Dedifferentiated amniotic fluid mesenchymal stem cell (primary cell): Measurements from ENCODE around the gene NEK10.
A peak's percentile ranks its signal among the peaks of the same experiment; 100 is the strongest.

Experiments
- DNase-seq: peaks from one replicate; pipeline ENCODE4 v3.0.0-alpha.2; 2016; ENCODE audit errors: extremely low spot score

NEK10 gene

DNA sequence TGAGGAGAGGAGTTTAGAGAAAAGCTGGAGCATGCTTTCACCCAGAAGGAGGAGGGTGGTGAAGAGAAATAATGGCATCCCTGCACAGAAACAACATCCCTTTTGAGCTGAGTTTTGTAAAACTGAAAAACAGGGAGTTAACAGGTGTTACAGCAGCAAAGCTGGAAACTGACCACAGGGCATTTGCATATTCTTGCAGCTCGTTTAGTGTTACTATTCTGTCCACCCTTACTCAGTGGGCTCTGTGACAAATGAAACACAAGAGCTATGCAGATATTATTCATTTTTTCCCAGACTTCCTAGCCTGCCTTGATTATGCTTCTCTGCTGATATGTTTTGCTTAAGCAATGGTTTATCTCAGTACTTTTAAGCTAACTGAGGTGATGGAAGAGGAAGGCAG is 272.0 kb downstream of the NEK10 start:
- no peak for DNase-seq

DNA sequence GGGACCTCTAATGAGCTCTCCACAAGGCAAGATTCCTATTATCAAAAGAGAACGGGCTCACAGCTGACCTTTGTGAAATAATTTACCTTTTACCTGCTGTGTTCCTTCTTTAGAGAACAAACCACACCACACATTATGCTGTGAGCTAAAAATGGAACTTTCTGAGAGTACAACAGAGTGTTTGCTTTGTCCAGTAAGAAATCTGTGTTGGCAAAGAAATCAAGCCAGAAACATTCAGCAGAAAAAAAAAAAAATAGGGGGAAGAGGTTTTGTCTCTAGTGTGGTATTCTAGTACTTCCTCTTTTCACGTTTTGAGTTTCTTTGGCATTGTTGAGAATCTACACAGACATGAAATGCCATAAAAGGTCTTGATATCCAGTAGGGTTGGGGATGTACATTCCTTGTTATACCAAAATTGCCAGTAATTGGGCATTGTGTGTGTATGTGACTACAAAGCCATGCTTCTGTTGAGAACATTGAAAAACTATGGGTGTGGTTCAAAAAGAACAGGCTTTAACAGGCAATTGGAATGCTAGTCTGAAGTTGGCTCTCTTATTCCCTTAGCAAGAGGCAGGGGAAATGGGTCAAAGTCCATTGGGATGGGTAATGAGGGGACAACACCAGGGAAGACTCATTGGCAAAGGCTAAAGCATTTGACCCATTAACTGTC is 273.5 kb downstream of the NEK10 start:
- DNase-seq: no peak

DNA sequence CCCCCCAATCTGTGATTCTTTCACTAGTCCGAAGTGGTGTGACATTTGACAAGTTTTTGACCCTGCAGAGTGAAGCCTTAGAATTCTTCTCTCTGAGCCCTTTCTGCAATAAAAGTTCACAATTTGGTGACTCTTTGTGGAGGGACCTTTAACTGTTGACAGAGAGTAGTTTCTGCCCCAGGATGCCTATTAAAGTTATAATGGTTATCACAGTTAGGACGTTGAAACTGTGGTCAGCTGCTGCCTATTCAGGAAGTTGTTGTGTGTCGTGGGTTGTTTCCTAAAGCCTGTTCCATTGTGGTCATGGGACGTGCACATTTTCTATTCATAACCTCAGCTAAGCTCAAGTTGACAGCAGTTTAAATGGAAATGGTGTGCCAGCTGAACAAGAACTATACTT is 274.5 kb downstream of the NEK10 start:
- DNase-seq: no peak

DNA sequence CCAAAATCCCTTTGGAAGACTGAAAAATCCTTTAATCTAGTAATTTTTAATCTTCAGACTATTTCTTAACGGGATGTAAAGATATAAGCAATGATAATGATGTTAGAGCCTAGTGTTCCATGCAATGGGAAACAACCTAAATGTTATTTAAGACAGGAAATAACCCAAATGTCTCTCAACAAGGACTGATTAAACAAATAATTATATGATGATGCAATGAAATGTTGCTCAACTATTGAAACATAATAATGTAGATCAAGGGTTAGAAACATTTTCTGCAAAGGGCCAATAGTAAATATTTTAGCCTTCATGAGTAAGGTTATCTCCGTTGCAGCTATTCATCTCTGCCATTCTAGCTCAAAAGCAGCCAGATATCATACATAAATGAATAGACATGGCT is 275.4 kb downstream of the NEK10 start:
- DNase-seq: no peak

DNA sequence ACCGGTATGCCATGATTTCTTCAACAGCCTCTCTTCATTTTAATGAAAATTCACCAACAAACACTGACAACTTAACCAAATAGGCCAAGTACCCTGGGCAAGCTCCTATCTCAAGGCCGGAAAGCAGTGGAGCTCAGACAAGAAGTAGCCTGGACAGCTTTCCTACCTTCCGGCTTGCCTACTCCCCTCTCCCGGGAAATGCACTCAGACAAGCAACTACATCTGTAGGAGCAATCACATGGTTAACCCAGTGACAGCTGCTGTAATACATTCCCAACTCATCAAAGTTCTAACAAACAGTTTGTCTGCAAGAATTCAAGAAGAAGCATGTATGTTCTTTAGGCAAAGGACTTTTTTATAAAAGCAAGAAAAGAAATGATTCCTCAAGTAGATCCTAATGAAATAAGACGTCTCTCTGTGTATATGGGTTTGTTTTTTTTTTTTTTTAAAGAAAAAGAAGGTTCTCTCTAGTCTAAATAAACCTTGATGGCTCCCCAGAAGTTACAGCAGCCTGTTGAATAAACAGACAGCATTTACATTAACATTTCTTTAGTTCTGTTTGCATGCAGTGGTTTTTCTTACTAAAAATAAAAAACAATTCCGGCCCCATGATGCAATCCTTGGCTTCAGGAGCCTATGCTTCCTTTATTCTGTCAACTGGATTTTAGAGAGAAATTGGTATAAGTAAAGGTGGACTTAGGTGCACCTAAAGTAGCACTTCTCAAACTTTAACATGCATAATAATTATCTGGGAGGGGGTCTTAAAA is 278.7 kb downstream of the NEK10 start:
- peak; percentile 30 for DNase-seq

DNA sequence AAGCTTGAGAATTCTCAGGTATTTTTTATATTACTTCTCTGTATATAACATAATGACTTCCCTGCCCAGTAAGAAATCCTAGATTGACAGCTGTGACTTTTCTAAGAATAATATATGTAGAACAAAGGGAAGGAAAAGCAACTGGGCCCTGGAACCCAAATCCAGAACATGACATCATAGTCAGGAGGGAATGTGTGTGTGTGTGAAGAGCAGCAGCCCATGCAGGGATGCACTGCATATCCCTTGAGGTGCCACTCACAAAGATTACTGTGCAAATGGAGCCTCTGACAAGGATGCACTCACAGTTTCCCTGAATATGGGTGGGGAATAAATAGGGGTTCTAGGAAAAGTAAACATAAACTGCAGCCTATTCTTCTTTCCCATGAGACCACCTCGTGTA is 279.5 kb downstream of the NEK10 start:
- no peak for DNase-seq

DNA sequence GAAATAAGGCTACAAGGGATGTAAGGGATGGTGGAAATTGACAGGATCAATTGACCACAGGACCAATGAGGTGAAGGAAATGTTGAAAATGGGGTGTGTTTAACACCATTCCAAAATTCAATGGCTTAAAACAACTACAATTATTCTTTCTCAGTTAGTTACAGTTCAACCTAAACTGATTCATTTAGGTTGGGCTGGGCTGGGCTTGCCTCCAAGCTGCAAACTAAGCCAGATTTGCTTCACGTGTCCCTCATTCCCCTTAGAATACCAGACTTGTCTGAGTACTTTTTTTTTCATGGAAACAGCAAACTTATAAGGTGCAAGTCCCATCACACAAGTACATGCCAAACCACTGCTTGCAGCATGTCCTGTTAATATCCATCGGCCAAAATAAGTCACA is 280.1 kb downstream of the NEK10 start:
- peak; percentile 34 for DNase-seq

DNA sequence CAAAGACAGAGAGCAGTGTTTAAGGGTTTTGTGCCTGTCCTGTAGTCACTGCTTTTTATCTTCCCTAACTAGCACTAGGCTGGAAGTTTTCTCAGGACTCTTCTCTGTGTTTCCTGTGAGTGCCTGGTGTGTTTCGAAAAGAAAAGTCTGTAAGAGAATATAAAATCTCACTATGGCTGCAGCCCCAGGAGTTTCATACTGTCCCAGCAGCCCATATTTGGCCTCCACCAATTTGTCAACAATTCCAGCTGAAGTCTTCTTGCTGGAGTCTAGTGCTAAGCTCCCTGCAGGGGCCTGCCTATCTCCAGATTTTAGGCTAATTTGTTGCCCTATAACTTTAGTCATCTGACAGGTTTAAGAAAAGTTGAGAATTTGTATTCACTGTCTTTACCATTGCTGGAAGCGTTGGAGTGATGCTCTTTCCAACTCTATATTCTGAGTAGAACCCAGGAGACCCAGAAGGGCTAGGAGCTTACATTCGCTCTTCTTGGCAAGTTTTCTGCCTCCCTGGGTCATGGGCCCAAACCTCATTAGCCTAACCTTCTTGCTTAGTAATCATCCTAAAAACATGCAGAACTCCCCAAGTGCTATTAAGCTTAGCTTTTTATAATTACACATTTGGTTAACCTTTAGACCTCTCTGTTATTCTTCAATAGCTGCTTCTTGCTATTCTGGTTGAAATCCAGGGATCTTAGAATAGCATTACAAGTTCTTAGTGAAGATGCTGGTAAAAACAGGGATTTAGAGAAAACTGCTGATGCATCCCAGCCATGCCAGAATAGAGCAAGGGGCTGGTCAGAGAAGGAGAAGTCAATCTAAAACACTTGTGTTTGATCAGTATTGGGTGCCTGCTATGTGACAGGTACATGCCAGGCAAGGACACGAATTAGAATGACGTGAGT is 283.1 kb downstream of the NEK10 start:
- DNase-seq: no peak

DNA sequence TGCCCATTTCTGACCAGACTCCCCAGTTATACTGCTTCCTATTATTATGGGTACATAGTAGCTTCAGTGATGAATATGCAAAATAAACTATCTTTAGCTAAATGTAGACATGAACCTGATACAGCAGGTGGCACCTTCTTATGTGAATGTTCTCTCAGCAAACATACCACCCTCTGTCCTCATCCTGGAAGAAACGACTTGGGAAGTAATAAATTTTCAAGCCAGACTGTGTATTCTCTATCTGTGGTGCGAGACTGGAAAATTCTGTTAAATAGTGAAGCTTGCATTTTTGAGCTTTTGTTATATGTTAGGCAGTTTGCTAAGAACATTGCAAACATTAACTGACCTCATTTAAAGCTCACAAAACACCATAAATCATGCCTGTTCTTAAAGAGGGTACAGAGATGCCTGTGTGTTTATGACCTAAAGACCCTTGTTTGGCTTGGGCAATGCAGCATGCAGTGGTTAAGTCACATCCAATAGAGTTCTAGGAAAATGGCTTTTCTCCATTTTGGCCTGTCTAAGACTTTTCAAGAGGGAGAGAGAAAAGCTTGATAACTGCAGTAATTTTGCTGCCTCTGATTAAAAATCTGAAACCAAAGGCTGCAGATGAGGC is 287.1 kb downstream of the NEK10 start:
- no peak for DNase-seq

DNA sequence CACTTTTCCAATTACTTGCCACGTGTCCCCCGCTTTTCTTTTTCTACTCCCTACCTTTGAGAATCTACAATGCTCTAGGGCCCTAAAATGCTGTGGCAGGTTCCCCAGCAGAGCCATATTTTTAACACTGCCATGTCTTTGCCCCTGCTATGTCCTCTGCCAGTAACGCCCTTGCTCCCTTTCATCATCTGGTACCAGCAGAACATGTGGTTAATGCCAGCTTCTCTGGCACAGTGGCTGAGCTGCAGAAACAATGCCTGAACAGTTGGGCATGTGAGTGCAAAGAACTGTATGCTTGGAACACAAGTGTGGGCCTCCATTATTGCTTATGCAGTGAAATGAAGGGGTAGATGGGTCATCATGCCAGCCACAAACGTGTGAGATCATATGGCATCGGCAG is 287.6 kb downstream of the NEK10 start:
- DNase-seq: no peak

DNA sequence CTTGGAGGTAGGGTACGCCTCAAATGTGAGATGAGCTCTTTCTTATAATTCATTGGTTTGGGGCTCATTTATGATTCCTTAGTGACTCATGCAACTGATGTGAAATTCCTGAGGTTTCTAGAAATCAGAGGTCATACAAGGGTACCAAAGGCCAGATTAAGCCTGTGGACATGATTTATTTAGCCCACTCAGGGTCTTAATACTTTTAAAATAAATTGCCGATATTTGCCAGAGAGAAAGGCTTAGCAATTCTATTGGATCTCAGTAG is 289.0 kb downstream of the NEK10 start:
- no peak for DNase-seq

DNA sequence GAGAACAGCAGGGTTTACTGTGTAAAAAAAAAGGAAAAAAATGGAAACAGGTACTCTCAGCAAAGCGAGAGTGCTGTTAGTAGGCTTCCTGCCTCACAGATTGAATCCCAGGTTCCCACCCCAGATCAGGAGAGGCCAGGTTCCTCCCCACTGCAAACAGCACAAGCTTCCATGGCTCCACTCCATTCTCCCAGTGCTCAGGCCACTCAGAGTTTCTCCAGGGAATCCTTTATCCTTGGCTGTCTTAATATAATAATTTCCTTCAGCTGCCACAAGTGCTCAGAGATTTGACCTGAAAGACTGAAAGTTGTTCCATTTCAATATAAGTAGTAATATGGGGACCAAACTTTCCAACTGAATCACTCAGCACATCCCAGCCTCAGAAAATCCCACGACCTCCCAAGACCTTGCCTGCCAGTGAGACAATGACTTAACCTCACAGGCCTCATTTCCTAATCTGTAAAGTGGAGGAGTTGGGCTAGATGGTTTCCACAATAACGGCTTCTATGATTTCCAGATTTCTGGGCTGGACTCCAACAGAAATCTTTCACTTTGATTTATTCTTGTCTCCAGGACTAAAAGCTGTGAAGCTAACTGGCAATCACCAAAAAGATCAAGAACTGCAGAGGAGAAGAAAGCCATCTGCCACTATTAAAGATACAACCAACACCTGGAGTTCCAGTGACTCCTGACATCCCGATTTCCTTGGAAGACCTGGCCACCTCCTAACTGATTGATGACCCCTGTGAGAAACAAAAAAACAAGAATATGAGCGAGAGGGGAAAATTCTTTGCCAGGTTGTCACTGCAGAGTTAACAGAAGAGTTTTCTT is 289.5 kb downstream of the NEK10 start:
- no peak for DNase-seq

DNA sequence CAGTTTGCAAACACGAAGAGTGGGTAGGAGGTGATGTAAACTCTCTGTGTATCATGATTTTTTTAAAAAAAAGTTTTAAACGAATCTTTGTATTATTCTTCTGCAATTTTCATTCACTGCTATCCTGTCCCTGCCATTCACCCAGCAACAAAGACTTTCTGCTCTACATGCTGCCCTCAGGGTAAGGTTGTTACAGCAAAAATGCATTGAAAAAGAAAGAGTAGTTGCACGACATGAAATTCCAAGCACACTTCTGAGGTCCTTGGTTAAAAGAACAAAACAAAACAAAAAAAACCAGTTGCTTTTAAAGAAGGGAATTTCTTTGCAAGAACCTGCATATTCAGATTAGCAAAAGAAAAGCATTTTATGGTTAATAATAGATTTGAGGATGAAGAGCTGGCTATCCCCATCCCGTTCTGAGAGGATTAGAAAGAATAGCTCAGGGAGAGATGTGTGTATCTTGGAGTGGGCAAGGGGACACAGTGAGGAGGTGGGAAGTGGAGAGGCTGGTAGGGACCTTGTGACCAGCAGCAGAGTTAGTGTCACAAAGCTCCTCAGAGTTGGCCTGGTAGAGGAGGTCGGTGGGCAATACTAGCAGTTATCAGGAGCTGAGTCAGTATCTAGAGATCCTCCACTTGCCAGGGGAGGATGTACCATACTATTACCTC is 290.8 kb downstream of the NEK10 start:
- DNase-seq: no peak

DNA sequence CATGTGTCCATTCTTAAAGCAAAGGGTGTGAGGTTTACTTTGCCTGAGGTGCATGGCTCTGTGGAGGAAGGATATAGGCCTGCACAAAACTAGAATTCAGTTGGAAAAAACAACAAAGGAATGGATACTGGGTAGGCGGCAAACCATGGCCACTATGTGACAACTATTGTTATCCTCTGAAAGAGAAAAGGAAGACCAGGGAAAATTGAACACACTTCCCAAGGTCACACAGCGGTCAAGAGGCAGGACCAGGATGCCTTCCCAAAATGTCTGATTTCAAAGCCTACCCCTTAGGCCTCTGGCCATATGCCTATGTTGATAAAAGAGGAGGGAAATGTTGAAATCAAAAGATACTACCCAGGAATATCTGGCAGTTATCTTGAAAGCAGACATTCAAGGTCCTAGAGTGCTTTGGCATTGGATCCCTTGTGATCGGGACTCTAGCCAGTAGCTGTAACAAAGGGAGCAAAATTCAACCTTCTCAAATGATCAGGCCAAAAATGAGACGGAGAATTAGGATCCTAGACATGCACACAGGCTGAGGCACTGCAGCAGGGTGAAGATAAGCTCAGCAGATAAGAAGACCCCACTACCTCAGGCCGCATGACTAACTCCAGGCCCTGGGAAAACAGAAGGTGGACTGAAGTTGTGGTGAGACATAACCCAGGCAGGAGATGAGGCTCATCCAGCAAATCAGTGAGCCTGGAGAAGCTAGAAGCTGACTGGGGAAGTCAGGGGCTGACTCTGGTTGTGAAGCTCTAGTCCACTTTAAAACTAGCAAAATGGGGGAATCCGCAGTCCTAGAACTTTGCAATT is 292.2 kb downstream of the NEK10 start:
- no peak for DNase-seq

DNA sequence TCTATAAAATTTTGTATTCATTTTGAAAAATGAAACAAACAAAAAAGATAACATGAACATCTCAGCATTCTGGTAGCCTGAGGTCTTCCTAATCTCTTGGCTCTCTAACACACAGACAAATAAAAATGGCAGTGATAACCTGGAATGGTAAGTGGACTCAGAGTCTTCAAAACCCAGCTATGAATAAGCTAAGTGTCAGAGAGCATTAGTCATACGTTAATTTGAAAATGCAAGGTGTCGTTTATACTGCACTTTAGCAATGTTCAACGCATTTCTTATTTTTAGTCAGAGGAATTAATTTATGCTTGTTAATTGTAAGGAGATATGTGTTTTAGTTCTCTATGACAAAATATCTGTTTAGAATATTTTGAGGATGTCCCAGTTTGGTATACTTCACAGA is 294.3 kb downstream of the NEK10 start:
- no peak for DNase-seq

DNA sequence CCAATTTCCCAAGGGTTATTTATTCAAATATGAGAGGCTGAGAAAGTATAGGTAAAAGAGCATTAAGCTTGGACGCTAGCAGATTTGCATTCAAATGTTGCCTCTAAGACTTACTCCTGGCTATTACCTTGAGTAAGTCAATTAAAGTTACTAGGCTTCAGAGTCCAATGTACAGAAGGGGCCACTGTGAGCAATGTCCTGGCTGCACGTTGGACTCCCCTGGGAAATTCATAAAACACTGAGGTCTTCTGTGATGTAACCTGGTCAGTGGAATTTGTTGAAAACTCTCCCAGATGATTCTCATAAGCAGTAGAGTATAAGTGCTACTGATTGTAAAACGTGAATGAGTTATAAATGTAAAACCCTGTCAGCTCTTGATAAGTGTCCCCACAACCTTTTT is 295.3 kb downstream of the NEK10 start:
- DNase-seq: no peak

DNA sequence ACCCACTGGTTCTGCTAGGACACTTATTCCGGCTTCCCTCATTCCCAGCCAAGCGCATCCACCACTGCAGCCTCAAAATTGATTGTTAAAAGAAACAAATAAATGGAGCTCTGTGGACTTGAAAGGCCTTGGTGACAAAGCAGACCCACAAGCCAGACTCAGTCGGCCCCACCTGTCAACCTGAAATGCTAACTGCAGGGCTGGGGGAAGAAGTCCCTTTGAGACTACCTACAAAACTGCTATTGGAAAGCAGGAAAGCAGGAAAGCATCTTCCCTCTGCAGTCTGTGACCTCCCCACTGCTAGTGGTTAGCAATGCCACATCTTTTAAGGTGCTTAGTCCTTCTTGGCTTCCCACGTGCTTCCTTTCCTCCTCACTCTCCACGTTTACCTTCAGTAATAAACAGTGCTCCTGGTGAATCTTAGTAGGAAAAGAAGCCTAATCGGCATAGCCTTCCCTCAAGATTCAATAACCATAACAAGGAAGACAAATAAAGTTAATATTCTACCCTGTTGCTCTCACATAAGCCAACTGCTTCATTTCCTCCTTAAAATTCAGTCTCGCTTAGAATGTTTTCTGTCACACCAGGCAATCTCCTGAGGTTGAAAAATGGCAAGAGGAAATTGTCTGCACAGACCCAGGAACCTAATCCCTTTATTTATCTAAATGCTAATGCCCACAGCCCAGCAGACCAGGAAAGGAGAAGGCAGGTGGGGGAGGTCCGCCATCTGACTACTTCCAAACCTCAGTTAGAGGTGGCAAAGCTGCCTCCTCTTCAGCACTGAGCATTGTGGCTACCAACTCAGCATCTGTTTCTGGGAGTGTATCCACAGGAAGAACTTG is 296.2 kb downstream of the NEK10 start:
- DNase-seq: no peak

DNA sequence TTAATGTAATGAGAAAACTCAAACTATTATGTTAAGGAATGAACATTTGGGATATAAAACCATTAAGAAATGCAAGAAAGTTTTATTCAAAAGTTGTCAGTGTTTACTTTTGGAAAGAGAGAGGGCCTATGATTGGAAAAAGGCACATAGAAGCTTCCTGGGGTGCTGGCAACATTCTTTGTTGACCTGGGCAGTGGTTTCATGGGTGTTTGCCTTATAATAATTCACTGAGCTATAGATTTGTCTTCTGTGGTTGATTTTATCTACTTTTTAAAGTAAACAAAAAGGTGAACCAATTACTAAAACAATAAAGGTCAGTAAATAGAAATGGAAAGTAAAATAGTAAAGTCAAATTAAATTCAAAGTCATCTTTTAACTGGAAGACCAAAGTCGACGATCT is 308.8 kb downstream of the NEK10 start:
- DNase-seq: no peak
